ENCODE measurements around the gene MYRF. TPM values are rescaled to one million over a fixed set of nuclear protein-coding genes. Genes with fewer than 3 reads are reported as not detected.

The MYRF gene
- total RNA-seq, 1 donor from 2014 or later = 117 TPM

GRCh38 chr11:61709110-61709509 is 43.3 kb upstream of the MYRF start:
- H3K27ac Mint-ChIP-seq = no peak overlapping the region
- no peaks in the 10 kb centered on the region for H3K36me3 Mint-ChIP-seq (ENCODE audit: insufficient read depth)
- no peaks in the 10 kb centered on the region for H3K4me1 Mint-ChIP-seq (ENCODE audit: low read depth)
- no peaks in the 10 kb centered on the region for H3K9me3 Mint-ChIP-seq (ENCODE audit: low read depth)
- H3K27me3 Mint-ChIP-seq = peaks cover 20% of the 10 kb centered on the region
- DNase-seq (ENCODE audit: low spot score, unreplicated experiment) = no peak
- H3K4me3 Mint-ChIP-seq (ENCODE audit: low read depth) = no peak overlapping the region
- TF ChIP-seq, protein P1, sequence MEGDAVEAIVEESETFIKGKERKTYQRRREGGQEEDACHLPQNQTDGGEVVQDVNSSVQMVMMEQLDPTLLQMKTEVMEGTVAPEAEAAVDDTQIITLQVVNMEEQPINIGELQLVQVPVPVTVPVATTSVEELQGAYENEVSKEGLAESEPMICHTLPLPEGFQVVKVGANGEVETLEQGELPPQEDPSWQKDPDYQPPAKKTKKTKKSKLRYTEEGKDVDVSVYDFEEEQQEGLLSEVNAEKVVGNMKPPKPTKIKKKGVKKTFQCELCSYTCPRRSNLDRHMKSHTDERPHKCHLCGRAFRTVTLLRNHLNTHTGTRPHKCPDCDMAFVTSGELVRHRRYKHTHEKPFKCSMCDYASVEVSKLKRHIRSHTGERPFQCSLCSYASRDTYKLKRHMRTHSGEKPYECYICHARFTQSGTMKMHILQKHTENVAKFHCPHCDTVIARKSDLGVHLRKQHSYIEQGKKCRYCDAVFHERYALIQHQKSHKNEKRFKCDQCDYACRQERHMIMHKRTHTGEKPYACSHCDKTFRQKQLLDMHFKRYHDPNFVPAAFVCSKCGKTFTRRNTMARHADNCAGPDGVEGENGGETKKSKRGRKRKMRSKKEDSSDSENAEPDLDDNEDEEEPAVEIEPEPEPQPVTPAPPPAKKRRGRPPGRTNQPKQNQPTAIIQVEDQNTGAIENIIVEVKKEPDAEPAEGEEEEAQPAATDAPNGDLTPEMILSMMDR (IDR thresholded peaks at IDR 0.05; ENCODE audit: unreplicated experiment) = no peak

GRCh38 chr11:61709572-61709971 is 42.9 kb upstream of the MYRF start:
- no peak overlapping the region for H3K27ac Mint-ChIP-seq
- no peak for DNase-seq (ENCODE audit: low spot score, unreplicated experiment)
- H3K4me1 Mint-ChIP-seq (ENCODE audit: low read depth) = no peaks in the 10 kb centered on the region
- TF ChIP-seq, protein P1 (IDR thresholded peaks at IDR 0.05; ENCODE audit: unreplicated experiment) = no peak
- no peaks in the 10 kb centered on the region for H3K9me3 Mint-ChIP-seq (ENCODE audit: low read depth)
- no peak overlapping the region for H3K4me3 Mint-ChIP-seq (ENCODE audit: low read depth)
- H3K27me3 Mint-ChIP-seq = peaks cover 17% of the 10 kb centered on the region
- H3K36me3 Mint-ChIP-seq (ENCODE audit: insufficient read depth) = no peaks in the 10 kb centered on the region

GRCh38 chr11:61710019-61710418 is 42.4 kb upstream of the MYRF start:
- peaks cover 14% of the 10 kb centered on the region for H3K27me3 Mint-ChIP-seq
- no peak for DNase-seq (ENCODE audit: low spot score, unreplicated experiment)
- no peak overlapping the region for H3K4me3 Mint-ChIP-seq (ENCODE audit: low read depth)
- TF ChIP-seq, protein P1 (IDR thresholded peaks at IDR 0.05; ENCODE audit: unreplicated experiment) = no peak
- H3K4me1 Mint-ChIP-seq (ENCODE audit: low read depth) = no peaks in the 10 kb centered on the region
- no peaks in the 10 kb centered on the region for H3K9me3 Mint-ChIP-seq (ENCODE audit: low read depth)
- no peaks in the 10 kb centered on the region for H3K36me3 Mint-ChIP-seq (ENCODE audit: insufficient read depth)
- H3K27ac Mint-ChIP-seq = no peak overlapping the region

DNA sequence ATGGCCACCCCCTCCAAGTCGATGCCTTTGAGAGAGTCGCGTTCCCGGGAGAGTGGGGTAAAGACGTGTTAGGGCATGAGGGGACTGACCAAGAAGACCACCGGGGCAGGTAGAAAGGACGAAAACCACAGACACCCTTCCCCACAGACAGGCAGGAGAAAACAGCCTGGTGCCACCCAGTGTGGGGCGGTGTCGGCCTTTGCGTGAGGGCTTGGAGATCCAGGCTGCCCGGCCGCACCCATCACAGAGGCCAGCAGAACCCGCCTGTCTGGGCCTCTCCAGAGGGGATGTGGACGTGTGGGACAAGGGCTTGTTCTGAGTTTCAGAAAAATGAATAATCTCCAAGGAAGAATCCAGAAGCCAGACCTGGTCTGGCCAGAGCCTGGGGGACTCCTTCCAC is 41.4 kb upstream of the MYRF start:
- Mint-ChIP-seq H3K4me3 (ENCODE audit: low read depth) (no peak overlapping the region), H3K9me3 (ENCODE audit: low read depth) (no peaks in the 10 kb centered on the region), H3K27ac (no peak overlapping the region), H3K4me1 (ENCODE audit: low read depth) (no peaks in the 10 kb centered on the region), H3K36me3 (ENCODE audit: insufficient read depth) (no peaks in the 10 kb centered on the region), H3K27me3 (peaks cover 4% of the 10 kb centered on the region)
- DNase-seq (ENCODE audit: low spot score, unreplicated experiment) = no peak
- TF ChIP-seq, protein P1 (IDR thresholded peaks at IDR 0.05; ENCODE audit: unreplicated experiment) = no peak

GRCh38 chr11:61711498-61711897 is 40.9 kb upstream of the MYRF start:
- Mint-ChIP-seq H3K36me3 (ENCODE audit: insufficient read depth) (no peaks in the 10 kb centered on the region), H3K9me3 (ENCODE audit: low read depth) (no peaks in the 10 kb centered on the region), H3K4me1 (ENCODE audit: low read depth) (peaks cover 4% of the 10 kb centered on the region), H3K27me3 (no peaks in the 10 kb centered on the region), H3K4me3 (ENCODE audit: low read depth) (no peak overlapping the region), H3K27ac (no peak overlapping the region)
- TF ChIP-seq, protein P1 (IDR thresholded peaks at IDR 0.05; ENCODE audit: unreplicated experiment) = no peak
- DNase-seq (ENCODE audit: low spot score, unreplicated experiment) = no peak

All from progenitor cell of endocrine pancreas (in vitro differentiated cells).